Limb (tissue), 2 donors: ENCODE measurements around the gene AOPEP.
"Not testable (repeated sequence)": the region's sequence is repeated elsewhere in the genome, so short reads cannot be mapped to it uniquely, and the experiment has no call there.

Source experiments
- DNase-seq, 2 donors: peaks; one replicate each; pipeline ENCODE4 v3.0.0-alpha.2; 2016; ENCODE audit errors: extremely low spot score in 2 of 2

The AOPEP gene

DNA sequence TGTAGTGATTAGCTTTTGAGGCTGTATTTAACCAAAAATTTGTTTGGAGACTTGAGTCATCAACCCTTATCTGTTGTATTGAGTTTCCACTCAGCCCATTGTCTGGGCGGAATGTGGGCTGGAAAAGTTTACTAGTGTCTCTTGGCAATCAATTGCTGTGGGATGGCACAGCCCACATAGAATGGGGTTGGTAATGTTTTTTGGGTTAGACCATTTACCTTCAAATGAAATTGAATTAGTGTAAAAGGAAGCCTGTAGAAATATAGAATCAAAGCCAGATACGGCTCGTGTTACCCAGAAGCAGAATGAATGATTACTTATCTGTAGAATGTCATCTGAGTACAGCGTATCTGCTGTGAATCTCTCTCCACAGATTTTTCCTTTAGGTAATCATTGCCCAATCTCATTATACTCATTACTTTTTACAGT is 142.9 kb downstream of the AOPEP start:
- DNase-seq = no peak

DNA sequence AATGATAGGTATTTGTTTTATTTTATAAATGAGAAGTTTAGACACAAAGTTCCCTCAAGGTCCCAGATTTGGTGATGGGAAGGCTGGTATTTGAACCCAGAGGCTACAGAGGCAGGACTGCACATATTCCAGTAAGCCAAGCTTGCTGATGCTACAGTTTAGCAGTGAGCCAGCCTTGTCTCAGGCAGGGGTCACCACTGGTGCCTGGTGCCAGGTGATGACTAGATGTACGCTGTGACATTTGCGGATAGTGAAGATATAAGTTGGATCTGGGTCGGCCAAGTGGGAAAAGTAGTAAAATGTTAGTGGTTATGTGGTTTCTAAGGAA is 143.9 kb downstream of the AOPEP start:
- DNase-seq = no peak

GRCh38 chr9:94870793-94871558 is 144.5 kb downstream of the AOPEP start:
- no peak for DNase-seq

DNA sequence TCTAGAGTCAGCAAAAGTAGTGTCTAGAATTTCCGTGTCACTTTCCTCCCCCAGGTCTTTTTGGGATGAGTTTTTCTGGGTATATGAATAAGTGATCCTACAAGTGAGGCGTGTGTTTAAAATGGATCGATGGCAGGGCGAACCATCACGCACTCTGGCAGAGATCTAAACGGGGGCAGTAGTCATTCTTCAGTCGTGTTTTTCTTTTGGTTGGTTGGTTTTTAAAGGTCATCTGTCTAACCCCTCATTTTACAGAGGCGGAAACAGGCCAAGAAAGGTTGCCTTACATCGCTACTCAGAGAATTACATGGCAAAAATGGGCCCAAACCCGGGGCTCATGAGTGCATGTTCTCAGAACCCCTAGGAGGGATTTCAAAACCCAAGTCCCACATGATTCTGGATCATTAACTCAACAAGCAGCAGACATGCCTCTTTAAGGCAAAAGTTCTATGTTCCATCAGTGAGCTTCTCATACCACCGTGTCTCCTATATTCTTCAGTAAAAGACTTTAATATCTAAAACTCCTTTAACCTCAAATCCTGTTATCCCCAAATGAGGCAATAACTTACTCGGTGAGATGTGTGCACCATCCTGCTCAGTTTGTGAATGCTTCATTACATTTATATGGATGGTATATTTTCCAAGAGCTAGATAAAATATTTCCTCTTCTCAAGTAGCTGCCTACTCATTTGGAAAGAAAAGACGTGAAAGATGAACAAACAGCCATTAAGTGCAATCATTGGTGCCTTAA is 145.8 kb downstream of the AOPEP start:
- no peak for DNase-seq

GRCh38 chr9:94872891-94873511 is 146.5 kb downstream of the AOPEP start:
- no peak for DNase-seq

DNA sequence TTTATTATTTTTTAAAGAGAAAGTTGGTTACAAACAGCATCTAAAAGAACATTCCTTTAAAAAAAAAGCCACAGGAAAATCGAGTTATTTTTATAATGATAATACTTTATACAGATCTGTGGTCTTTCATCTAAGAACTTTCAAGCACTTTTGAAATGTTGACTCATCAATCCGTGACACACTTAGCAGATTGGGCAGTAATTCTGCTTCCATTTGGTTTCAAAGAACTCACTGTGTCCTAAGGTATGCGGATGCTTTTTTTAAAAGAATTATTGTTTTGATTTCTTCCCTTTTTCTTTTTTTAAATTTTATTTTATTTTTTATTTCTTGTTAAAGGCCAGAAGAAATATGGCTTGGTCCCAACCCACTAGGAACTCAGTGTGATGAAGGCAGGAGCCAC is 147.8 kb downstream of the AOPEP start:
- DNase-seq = no peak

DNA sequence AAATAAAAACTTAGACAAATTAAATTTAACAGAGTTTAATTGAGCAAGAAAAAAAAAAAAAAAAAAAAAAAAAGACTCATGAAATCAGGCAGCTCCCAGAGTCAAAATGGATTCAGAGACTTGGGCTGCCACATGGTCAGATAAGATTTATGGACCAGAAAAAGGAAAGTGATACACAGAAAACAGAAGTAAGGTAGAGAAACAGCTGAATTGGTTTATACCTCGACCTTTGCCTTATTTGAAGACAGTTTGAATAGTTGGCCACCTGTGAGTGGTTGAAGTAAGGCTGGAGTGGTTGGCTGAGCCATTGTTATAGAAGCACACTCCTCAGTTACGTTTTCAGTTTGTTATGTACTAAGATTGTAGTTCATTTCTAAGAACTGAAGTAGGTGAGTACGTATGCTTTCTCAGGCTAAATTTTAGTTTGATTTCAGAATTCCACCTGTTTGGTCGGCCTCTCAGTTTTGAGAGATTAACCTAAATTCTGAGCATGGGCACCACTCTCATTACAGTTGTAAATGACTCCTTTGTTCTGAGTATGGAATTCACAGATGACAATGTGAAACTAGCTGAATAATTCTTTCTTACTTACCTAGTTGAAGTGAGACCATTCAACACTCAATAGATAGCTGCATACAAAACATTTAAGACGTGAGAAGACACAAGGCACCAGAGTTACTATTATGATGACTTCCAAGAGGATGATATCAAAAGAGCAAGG is 149.0 kb downstream of the AOPEP start:
- no peak for DNase-seq

GRCh38 chr9:94878804-94879203 is 152.3 kb downstream of the AOPEP start:
- not testable (repeated sequence) for DNase-seq

GRCh38 chr9:94879230-94879629 is 152.7 kb downstream of the AOPEP start:
- DNase-seq = no peak

DNA sequence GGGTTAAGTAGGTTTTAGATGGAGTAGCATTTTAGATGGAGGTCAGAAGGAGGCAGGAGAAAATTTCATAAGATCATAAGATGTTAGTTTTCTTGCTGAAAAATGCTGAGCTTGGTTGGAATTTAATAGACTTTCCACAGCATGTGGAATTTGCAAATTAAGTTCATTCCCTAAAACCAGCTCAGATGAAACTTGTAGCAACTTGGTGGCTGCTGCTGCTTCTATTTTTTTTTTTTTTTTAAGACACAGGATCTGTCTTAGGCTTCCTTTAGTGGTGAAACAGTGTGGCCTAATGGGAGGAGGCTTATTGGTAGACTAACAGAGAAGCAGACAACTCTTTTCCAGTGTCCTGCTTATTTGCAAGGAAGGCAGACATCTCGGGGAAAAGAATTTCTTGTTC is 154.5 kb downstream of the AOPEP start:
- DNase-seq = no peak

GRCh38 chr9:94881454-94881853 is 155.0 kb downstream of the AOPEP start:
- DNase-seq = no peak

DNA sequence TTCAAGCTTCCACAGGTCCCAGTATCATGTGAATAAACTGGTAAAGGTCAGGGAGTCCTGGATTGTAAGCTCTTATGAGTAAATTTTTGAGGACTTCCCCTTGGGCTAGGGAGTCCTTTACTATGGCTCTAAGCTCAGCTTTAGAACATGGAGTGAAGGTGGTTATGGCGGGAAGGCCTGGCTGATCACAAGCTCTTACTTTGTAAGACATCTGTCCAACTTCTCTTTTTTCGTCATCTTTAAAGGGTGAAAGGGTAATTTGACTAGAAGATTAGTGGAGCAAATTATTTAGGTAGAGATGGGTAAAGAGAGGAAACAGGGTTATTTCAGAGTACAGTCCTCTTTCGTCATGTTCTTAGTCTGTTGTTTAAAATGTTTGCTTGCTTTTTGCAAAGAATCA is 155.4 kb downstream of the AOPEP start:
- DNase-seq = no peak

GRCh38 chr9:94882966-94883641 is 156.6 kb downstream of the AOPEP start:
- no peak for DNase-seq

- no peak for DNase-seq
Observed at GRCh38 chr9:94885854-94886447, 159.5 kb downstream of the AOPEP start.

- no peak for DNase-seq
Observed at GRCh38 chr9:94887721-94888120, 161.2 kb downstream of the AOPEP start.

- no peak for DNase-seq
Observed at GRCh38 chr9:94888775-94889174, 162.3 kb downstream of the AOPEP start.

- no peak for DNase-seq
Observed at GRCh38 chr9:94889628-94890027, 163.1 kb downstream of the AOPEP start.

DNA sequence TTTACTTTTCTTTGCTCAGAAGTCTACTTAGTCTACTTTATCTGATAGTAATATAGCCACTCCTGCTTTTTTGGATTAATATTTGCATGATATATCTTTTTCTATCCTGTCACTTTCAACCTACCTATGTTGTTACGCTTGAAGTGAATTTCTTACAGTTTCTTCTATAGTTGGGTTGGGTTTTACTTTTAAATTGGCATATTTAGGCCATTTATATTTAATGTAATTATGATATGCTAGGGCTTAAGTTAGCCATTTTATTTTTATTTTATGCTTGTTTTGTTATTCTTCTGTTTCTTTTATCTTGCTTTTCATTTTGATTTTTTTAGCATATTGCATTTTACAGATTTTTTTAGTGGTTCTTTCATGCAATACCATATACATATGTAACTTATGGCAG is 164.7 kb downstream of the AOPEP start:
- no peak for DNase-seq

GRCh38 chr9:94892675-94893074 is 166.2 kb downstream of the AOPEP start:
- no peak for DNase-seq

DNA sequence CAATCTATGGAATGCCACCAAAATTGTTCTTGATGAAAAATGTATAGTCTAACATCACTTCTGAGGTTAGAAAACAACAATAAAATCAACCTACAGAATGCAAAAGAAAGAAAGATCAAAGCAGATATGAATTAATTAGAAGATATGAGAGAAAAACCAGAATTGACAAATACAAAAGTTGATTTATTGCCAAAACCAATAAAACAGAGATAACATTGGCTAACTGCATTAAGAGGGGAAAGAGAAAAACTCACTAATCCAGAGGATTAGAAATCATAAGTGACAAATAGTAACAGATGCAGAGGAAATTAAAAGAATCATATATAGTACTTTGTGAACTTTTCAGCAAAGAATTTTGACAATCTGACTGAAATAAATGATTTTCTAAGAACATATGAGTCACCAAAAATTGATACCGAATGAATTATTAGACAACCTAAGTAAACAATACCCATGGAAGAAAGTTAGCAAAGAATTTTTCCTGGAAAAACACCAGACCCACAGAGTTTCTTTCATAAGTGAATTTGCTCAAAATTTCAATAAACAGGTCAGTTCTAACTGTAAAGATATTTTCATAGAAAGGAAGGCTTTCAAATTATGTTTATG is 167.7 kb downstream of the AOPEP start:
- DNase-seq = no peak

DNA sequence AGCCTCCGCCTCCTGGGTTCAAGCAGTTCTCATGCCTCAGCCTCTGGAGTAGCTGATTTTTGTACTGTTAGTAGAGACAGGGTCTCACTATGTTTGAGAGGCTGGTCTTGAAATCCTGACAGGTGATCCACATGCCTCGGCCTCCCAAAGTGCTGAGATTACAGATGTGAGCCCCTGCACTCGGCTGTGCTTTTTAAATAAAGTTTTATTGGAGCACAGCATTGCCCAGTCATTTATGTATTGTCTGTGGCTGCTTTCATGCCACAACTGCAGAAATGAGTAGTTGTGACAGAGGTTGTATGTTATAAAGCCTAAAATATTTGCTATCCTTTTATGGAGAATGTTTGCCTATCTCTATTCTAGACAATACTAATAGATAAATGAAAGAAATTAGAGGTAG is 169.2 kb downstream of the AOPEP start:
- no peak for DNase-seq
